Lung microvascular endothelial cell (primary cell): ENCODE data around the gene MKS1. TPM values are rescaled to one million over a fixed set of nuclear protein-coding genes. Genes with fewer than 3 reads are reported as not detected.

Experiments
- DNase-seq, 2 donors: peaks; one replicate each; pipeline versions ENCODE4 v3.0.0 to v3.0.0-alpha.2; 2010; ENCODE audit warnings: low read depth in 2 of 2
- total RNA-seq: library from RNA; depleted of rRNA; stranded (reverse); fragments of >200 nt; gene quantifications from 2 replicates; pipeline ENCODE4 v1.2.1, GENCODE V29; 2014

The MKS1 gene
- 8.1 and 9.6 TPM in 2 replicates for total RNA-seq

DNA sequence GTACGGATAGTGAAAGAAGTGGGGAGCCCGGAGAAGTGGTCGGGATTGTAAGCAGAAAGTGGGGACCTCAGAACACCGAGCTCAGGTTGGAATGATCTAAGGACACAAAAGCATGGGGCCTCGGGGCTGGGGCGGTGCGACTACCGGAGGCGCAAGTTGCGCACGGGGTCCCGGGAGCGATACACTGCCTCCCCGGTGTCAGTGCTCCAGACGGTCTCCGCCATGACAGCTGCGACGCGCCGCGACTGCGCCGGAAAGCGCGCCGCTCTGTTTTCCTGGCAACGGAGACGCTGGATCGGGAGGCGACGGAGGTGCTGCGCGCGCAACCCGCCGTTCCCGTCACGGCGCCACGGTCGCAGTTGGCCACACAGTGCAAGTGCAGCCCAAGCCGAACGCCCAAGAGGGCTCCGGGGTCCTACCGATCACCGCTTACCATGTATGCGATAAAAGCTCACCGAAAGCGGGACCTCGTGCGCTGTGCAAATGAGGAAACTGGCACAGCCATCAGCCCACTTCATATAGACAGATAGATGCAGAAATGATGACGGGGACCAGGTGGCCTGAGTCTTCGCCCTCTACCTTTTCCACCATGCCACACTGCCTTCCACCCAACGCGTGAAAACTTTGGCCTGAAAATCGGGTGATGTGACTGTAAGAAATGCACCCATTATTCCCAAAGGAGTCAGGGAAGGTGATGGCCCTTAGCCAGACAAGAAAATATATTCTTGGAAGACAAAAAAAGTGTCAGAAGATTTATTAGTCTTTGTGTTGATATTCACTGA is at the start of gene MKS1:
TSS of gene MKS1 (minus strand) at position 249 of the 782 bp plus-strand sequence. CDS start at position 224, 25 bp downstream.
- peak; percentile 93 to 97 for DNase-seq

DNA sequence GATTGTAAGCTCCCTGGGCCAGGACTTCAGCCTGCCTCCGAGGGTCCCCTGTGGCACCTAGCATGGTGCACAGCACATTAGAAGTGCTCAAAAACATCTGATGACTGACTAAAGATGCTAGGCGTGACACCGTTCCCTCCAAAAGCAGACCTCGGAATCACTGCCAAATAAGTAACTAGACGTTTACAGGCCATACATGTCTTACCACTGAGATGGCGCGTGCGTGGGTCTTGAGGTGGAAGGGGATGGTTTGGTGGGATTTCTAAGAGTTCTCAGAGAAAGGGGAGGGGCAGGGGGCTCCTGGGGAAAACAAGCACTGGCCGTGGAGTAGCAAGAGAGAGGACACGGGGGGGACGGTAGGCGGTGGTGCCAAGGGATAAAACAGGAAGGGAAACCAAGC is 49.3 kb upstream of the MKS1 start:
- no peak for DNase-seq

DNA sequence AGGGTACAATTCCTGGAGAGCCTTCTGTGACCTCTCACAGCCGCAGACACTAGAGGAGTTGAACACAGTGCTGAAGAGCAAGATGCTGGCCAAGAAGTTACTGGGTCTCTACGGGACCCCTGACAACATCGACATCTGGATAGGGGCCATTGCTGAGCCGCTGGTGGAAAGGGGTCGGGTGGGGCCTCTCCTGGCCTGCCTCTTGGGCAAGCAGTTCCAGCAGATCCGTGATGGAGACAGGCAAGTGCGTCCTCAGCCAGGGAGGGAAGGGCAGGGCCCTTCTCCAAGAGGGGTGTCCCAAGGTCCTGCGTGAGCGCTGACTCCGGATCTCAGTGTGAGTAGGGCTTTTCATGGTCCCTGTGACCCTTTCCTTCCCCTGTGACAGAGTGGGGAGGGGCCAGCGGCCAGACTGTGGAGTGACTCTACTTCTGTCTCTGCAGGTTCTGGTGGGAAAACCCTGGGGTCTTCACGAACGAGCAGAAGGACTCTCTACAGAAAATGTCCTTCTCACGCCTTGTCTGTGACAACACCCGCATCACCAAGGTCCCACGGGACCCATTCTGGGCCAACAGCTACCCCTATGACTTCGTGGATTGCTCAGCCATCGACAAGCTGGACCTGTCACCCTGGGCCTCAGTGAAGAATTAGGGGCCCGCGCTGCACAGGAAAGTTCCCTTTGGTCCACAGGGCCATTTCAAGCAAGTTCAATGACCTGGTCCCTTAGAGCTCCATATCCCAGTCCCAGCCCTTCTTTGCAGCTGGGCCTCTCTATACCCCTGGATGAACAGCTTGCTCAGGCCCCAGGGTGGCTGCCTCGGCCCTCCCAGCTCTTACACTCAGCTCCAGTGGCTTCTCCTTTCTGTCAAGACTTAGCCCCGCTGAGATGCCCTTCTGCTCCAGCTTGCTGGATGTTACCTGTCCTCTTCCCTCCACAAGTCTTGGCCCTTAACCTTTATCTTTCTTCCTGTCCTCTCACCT is 48.6 kb upstream of the MKS1 start:
- no peak for DNase-seq

DNA sequence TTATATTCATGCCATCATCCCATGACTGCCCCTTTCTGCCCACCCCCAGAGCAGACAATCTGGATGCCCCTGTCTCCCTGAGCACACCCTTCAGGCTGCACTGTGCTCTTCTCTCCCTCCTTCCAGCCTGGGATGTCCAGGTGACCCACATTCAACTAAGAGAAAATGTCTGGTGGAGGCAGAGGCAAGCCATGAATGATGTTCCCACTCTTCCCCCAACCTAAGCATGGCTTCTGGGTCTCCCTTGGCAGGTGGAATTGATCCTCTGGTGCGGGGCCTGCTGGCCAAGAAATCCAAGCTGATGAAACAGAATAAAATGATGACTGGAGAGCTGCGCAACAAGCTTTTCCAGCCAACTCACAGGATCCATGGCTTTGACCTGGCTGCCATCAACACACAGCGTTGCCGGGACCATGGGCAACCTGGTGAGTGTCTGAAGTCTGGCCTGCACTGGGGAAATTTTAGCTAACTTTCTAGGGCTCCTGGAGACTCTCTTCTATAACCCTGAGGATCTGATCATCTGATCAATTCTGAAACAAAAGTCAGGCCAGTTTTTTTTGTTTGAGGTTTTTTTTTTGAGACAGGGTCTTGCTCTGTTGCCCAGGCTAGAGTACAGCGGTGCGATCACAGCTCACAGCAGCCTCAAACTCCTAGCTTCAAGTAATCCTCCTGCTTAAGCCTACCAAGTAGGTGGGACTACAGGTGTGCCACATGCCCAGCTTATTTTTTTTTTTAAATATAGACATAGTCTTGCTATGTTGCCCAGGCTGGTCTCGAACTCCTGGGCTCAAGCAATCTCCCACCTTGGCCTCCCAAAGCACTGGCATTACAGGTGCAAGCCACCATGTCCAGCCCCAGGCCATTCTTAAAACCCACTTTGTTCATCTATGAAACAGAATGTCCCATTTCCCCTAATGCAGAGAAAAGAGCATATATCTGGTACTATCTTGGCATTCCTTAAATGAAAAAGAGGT is 47.1 kb upstream of the MKS1 start:
- no peak for DNase-seq

DNA sequence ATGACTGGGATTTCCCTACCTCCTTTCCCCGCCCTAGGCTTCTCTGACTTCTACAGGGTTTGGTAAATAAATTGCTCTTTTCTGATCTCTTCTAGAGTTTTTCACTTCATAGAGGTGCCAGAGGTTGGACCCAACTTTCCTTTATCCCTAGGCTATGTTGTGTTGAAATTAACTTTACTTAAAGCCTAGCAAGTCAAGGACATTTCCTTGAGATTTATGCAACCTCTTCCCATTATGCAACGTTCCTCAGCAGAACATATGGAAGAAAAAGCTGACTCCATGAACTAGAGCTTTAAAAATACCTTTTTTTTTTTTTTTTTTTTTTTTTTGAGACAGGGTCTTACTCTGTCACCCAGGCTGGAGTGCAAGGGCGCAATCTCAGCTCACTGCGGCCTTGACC is 46.2 kb upstream of the MKS1 start:
- DNase-seq: no peak

DNA sequence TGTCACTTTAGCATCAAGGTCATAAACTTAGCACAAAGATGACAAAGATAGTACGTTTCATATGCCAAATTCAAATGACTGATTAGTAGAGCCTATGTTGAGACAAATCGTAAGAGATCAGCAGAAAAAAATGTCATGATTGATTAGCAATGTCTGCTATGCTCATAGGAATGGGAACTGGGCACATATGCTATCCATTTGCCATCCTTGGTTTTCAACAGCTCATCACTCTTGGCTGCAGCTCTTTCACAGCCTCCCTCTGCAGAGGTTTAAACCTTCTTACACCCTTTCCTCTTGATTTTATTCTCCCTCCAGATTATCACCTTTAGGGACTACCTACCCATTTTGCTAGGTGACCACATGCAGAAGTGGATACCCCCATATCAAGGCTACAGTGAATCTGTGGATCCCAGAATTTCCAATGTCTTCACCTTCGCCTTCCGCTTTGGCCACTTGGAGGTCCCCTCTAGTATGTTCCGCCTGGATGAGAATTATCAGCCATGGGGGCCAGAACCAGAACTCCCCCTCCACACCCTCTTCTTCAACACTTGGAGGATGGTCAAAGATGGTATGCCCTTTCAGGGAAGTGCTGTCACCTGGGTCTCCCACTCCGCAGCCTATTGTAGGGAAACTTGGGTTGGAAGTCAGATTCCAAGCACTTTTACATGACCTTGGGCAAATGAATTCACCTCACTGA is 45.5 kb upstream of the MKS1 start:
- no peak for DNase-seq

DNA sequence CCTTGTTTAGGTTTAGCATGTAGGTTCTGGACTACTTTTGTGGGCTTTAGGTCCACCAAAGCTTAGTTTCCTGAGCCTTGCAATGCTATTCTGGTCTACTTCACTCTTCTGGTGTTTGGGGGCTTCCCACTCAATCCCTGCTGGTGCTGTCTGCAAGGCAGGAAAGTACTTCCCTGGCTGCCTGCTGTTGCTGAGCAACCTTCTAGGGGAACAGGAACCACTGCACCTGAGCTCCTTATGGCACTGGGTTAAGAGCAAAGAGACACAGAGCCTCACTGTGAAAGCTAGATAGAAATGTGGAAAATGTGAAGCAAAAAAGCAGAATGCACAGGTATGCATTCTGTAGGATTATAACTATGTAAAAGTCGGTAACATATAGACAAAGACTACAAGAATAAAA is 44.7 kb upstream of the MKS1 start:
- no peak for DNase-seq

DNA sequence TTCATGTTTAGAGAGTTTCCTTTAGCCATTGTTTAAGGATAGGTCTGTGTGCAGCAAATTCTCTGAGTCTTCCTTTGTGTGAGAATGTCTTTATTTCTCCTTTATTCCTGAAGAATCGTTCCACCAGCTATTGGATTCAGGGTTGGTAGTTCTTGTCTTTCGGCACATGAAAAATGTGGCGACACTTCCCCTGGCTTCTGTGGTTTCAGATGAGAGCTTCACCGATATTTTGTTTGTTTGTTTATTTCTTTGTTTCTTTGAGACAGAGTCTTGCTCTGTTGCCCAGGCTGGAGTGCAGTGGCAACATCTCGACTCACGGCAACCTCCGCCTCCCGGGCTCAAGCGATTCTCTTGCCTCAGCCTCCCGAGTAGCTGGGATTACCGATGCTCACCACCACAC is 43.1 kb upstream of the MKS1 start:
- DNase-seq: no peak

DNA sequence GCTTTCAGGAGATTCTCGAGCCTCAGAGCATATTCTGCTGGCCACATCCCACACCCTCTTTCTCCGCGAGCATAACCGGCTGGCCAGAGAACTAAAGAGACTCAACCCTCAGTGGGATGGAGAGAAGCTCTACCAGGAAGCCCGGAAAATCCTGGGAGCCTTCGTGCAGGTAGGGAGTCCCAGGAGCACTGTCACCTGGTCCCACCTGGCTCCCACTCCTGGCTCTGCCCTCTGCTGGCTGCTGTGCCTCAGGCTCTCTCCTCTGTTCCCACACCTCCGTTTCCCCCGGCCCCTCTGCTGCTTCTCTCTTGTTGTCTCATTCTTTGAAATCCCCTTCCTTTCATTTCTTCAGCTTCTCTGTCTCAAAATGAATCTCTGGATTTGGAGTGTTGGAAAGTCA is 35.7 kb upstream of the MKS1 start:
- DNase-seq: no peak

DNA sequence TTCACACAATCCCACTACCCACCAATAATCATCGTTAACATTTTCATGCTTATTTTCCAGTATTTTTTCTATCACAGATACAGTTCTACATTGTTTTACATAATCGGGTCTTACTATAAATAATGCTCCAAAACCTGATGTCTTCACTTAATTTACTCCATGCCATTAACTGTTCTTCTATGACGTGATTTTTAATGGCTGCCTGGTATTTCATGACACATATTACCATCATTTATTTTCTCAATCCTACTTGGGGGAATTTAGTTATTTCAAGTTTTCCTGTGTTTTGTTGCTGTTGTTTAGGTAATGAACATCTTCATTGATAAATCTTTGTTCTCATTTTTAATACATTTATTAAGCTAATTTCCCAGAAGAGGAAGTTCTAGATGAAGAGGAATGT is 34.0 kb upstream of the MKS1 start:
- no peak for DNase-seq

DNA sequence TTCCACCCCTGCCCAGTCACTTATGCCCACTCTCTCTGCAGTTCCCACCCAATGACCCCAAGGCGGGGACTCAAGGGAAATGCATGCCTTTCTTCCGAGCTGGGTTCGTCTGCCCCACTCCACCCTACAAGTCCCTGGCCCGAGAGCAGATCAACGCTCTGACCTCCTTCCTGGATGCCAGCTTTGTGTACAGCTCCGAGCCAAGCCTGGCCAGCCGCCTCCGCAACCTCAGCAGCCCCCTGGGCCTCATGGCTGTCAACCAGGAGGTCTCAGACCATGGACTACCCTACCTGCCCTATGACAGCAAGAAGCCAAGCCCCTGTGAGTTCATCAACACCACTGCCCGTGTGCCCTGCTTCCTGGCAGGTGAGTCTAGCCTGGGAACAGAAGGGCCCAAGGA is 33.1 kb upstream of the MKS1 start:
- DNase-seq: no peak

DNA sequence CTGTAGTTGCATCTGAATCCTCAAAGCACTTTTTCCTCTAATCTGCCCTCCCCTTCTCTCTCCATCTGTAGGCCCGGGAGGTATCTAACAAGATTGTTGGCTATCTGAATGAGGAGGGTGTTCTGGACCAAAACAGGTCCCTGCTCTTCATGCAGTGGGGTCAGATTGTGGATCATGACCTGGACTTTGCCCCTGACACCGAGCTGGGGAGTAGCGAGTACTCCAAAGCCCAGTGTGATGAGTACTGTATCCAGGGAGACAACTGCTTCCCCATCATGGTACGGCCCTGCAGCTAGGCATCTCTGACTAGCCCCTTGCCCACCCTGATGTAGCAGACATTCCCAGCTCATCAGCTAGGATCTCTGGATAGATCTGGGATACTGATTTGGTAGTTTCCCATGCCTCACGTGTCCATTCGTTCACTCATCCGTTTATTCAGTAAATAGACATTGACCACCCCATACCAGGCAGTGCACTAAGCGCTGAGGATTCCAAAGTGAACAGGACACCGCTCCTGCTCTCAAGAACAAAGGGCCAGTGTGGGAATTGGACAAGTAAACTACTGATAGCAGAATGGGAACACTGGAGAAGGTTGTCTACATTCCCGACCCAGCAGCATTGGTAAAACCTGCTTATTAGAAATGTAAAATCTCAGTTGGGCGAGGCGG is 31.4 kb upstream of the MKS1 start:
- DNase-seq: no peak

DNA sequence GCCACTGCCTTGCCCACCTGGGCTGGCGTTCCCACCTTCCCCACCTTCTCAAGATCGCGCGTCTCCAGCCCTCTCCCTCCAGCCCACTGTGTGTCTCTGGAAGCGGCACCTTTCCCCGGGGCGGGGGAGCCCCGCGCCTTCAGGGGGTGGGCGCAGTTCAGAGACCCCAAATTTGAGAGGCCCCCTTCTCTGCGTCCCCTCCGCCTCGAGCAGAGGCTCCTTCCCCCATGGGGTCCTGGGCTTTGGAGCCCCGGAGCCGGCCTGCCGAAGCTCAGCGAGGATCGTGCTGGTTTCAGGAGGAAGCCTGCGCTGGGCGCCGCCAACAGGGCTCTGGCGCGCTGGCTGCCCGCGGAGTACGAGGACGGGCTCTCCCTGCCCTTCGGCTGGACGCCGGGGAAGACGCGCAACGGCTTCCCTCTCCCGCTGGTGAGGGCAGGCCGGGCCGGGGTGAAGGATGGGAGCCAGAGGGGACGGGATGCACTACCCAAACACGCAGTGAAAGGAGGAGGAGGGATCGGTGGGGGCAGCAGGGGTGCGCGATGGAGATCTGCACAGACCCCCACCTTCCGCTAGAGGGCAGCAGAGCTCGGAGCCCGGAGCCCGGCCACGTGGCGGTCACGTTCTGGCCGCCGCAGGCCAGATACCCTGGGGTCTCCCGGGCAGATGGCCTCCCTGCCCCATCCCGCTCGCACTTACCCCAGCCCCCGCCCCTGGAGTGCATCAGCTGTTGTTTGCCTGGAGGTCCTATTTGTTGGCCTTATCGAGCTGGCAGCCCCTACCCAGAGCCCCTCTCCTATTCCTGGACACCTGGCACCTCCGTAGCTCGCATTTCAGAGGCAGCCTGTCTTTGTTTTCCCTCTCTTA is 30.4 kb upstream of the MKS1 start:
- DNase-seq: peak; percentile 45 to 62

DNA sequence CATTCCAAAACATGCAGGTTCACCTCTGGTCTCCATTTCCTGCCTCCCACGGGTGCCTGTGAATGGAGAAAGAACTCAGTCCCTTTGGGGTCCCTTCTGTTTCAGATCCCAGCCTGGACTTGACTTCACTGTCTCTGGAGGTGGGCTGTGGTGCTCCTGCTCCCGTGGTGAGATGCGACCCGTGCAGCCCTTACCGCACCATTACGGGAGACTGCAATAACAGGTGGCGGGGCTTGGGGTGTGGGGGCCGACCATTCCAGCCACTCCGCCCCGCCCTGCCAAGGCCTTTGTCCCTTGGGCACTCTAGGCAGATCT is 29.9 kb upstream of the MKS1 start:
- DNase-seq: no peak

DNA sequence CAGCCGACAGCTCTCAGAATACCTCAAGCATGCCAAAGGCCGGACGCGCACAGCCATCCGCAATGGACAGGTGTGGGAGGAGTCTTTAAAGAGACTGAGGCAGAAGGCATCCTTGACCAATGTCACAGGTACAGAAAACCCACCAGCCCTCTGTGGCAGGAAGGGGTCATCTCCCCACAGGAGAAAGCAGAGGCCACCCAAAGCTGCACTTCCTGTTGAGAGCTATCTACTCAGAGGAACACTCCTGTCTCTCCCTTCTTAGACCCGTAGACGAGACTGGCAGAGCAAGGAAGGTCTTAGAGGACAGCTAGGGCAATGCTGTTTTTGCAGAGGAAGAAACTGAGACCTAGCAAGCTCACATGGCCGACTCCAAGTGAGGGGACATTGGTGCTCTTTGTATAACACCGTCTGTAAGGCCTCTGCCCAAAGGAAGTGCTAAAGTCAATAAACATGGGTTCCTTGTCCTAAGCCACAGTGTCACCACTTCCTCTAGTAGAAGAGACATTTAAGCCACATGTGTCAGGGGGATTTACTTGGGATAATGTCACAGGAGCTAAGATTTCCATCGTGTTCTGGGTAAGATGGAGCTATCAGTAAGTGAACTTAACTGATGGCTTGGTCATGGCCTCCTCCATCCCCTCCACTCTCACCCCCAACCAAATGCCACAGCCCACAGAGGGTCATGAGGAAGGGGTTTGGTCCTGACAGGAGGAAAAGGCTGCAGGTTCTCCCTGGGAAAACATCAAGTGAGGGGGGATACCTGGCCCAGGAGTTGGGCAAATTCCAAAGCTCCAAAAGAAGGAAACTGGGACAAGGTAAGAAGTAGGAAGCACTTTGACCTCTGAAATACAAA is 28.7 kb upstream of the MKS1 start:
- DNase-seq: no peak

DNA sequence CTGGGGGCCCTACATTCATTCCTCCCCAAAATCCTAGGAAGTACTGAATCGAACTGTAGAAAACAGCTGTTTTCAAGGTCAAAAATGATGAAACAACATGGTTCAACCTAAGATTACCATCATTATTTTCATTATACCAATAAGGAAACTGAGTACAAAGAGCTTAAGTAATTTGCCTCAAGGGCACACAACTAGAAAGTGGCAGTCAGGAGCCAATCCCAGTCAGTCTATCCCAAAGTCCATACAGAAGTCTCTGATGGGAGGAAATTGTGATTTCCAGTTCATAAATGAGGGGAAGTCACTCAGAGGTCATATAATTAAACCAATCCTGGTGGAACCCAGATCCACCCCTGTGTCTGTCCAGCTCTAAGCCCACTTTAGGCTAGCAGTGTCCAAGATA is 27.7 kb upstream of the MKS1 start:
- no peak for DNase-seq

DNA sequence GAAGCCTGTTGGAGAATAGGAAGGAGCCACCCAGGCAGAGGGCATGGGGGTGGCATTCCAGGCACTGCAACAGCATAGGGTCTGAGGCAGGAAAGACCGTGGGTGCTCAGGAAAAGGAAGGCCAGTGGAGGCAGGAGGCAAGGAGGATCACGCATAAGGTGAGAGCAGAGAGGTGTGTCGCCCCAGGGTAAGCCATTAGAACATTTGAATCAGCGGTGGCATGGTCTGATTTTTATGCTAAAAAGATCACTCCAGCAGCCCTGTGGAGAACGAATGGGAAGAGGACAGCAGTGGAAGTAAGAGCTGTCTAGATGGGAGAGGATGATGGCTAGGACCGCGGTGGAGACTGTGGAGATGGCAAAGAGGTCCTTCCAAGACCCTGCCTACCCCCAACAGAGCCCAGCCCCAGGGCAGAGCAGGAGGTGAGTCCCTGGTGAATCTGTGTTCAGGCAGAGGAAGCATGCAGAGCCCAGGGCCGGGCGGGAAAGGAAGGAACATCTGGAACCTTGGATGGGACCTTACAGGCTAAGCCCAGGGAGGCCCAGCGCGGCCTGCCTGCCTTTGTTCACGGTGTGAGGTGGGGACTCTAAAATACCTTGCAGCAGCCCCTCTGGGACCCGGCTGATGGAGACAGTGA is 27.2 kb upstream of the MKS1 start:
- no peak for DNase-seq
